Calu3 (cell line): Measurements from ENCODE around the gene OSBP2. TPM values are rescaled to one million over a fixed set of nuclear protein-coding genes. Genes with fewer than 3 reads are reported as not detected.

Experiments
- BruUV-seq: library from RNA; stranded (reverse); fragments of 400-500 nt; replicated peaks from 2 replicates; lab custom pipeline; 2021; lab: Mats Ljungman, UMichigan
- CTCF ChIA-PET: fragments of 300-600 bp; sonication (Branson Sonifier 250); formaldehyde crosslinking; loops from one replicate; lab custom pipeline; 2022; ENCODE audit warnings: antibody characterized with exemption; lab: Charles Lee
- DNase-seq: peaks from one replicate; pipeline ENCODE4 v3.0.0; 2022
- H3K27ac Mint-ChIP-seq: one replicate; pipeline ENCODE4 v1.8.0; 2022; ENCODE audit warnings: mixed read lengths; ENCODE audit not compliant: unreplicated experiment
- H3K27me3 Mint-ChIP-seq: one replicate; pipeline ENCODE4 v1.8.0; 2022; ENCODE audit warnings: mixed read lengths; ENCODE audit not compliant: unreplicated experiment
- H3K36me3 Mint-ChIP-seq: one replicate; pipeline ENCODE4 v1.8.0; 2022; ENCODE audit warnings: mild to moderate bottlenecking, moderate library complexity, mixed read lengths; ENCODE audit not compliant: insufficient read depth, unreplicated experiment
- H3K4me1 Mint-ChIP-seq: one replicate; pipeline ENCODE4 v1.8.0; 2022; ENCODE audit warnings: mild to moderate bottlenecking, low read depth, mixed read lengths; ENCODE audit not compliant: unreplicated experiment
- H3K4me3 Mint-ChIP-seq: one replicate; pipeline ENCODE4 v1.8.0; 2022; ENCODE audit warnings: mild to moderate bottlenecking, low read depth, moderate library complexity, mixed read lengths; ENCODE audit not compliant: unreplicated experiment
- H3K9me3 Mint-ChIP-seq: one replicate; pipeline ENCODE4 v1.8.0; 2022; ENCODE audit warnings: low read depth, mixed read lengths; ENCODE audit not compliant: unreplicated experiment
- intact Hi-C: fragments of 100-400 bp; cut with micrococcal nuclease; formaldehyde crosslinking; loops from one replicate; pipeline ENCODE4 v1.10.0; 2022; ENCODE audit not compliant: unreplicated experiment
- total RNA-seq: library from RNA; stranded (reverse); gene quantifications from 2 replicates; pipeline ENCODE4 v1.2.3, GENCODE V29; 2022
- TF ChIP-seq, protein P1 (sequence below): fragments of 200-600 bp; IDR thresholded peaks from one replicate; pipeline ENCODE4 v1.8.0; 2022; ENCODE audit warnings: antibody characterized with exemption; ENCODE audit not compliant: unreplicated experiment

The OSBP2 gene
- total RNA-seq, 1 experiment from 2014 or later = 5.2 TPM

DNA sequence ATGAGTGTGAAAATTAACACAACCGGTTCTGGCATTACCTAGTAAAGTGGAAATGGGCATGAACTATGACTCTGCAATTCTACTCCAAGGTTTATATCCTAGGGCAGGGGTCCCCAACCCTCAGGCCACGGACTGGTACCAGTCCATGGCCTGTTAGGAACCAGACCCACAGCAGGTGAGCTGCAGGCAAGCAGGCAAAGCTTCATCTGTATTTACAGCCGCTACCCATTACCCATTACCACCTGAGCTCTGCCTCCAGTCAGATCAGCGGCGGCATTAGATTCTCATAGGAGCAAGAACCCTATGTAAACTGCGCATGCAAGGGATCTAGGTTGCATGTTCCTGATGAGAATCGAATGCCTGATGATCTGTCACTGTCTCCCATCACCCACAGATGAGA is 224.1 kb downstream of the OSBP2 start:
- Mint-ChIP-seq H3K4me1 (no peaks in the 10 kb centered on the region), H3K27me3 (no peaks in the 10 kb centered on the region), H3K36me3 (peaks cover 9% of the 10 kb centered on the region), H3K9me3 (no peaks in the 10 kb centered on the region), H3K4me3 (no peak overlapping the region), H3K27ac (no peak overlapping the region)
- CTCF ChIA-PET = interaction anchor here (4.1 kb wide), 1 partner anchor 155 kb away, joined by 21 read pairs; no protein-coding TSS in a partner anchor
- no peak for DNase-seq
- BruUV-seq = no TSS peak
- TF ChIP-seq, protein P1, sequence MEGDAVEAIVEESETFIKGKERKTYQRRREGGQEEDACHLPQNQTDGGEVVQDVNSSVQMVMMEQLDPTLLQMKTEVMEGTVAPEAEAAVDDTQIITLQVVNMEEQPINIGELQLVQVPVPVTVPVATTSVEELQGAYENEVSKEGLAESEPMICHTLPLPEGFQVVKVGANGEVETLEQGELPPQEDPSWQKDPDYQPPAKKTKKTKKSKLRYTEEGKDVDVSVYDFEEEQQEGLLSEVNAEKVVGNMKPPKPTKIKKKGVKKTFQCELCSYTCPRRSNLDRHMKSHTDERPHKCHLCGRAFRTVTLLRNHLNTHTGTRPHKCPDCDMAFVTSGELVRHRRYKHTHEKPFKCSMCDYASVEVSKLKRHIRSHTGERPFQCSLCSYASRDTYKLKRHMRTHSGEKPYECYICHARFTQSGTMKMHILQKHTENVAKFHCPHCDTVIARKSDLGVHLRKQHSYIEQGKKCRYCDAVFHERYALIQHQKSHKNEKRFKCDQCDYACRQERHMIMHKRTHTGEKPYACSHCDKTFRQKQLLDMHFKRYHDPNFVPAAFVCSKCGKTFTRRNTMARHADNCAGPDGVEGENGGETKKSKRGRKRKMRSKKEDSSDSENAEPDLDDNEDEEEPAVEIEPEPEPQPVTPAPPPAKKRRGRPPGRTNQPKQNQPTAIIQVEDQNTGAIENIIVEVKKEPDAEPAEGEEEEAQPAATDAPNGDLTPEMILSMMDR = no peak
- intact Hi-C loops = no loop called here

DNA sequence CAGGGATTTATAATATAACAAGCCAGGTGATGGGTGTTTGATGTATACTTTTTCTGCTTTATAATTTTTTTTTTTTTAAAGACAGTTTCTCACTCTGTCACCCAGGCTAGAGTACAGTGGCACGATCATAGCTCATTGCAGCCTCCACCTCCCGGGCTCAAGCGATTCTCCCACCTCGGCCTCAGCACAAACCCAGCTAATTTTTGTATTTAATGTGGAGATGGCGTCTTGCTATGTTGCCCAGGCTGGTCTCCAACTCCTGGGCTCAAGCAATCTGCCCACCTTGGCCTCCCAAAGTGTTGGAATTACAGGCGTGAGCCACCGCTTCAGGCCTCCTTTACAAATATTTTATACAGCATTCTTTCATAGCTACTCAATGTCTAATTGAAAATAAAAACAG is 225.3 kb downstream of the OSBP2 start:
- CTCF ChIA-PET = interaction anchor here (0.8 to 4.1 kb wide), 2 partner anchors 156 to 159 kb away, joined by 3 to 21 read pairs; no protein-coding TSS in a partner anchor
- DNase-seq = no peak
- Mint-ChIP-seq H3K27ac (no peak overlapping the region), H3K4me1 (no peaks in the 10 kb centered on the region), H3K4me3 (no peak overlapping the region), H3K36me3 (peaks cover 10% of the 10 kb centered on the region), H3K9me3 (no peaks in the 10 kb centered on the region), H3K27me3 (no peaks in the 10 kb centered on the region)
- TF ChIP-seq, protein P1 = no peak
- BruUV-seq = no TSS peak
- intact Hi-C loops = loop anchor here (1.0 kb wide), 1 partner anchor 157 kb away; no protein-coding TSS in a partner anchor

DNA sequence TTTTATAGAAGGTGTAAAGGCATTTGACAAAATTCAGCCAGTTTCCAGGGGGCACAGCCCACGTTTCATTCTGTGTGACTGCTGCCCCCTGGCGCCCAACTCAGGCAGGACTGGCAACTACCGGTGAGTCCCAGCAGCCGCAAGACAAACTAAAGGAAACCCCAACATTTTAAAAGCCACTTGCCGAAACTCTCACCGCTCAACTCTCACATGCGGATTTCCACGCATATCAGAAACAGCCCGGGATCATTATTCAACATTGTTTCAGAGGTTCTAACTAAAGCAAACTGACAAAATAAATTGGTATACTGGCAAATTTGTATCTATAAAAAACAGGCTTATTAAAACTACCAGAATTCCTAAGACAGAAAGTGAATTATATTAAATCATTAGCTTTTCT is 225.7 kb downstream of the OSBP2 start:
- H3K36me3 Mint-ChIP-seq = peaks cover 10% of the 10 kb centered on the region
- no peaks in the 10 kb centered on the region for H3K4me1 Mint-ChIP-seq
- peak; percentile 84 for DNase-seq
- no TSS peak for BruUV-seq
- no peaks in the 10 kb centered on the region for H3K9me3 Mint-ChIP-seq
- no peak overlapping the region for H3K27ac Mint-ChIP-seq
- no peak overlapping the region for H3K4me3 Mint-ChIP-seq
- TF ChIP-seq, protein P1 = peak; percentile 90
- intact Hi-C loops = loop anchor here (1.0 kb wide), 1 partner anchor 157 kb away; no protein-coding TSS in a partner anchor
- no peaks in the 10 kb centered on the region for H3K27me3 Mint-ChIP-seq
- CTCF ChIA-PET = interaction anchor here (4.1 kb wide), 1 partner anchor 157 kb away, joined by 21 read pairs; no protein-coding TSS in a partner anchor

DNA sequence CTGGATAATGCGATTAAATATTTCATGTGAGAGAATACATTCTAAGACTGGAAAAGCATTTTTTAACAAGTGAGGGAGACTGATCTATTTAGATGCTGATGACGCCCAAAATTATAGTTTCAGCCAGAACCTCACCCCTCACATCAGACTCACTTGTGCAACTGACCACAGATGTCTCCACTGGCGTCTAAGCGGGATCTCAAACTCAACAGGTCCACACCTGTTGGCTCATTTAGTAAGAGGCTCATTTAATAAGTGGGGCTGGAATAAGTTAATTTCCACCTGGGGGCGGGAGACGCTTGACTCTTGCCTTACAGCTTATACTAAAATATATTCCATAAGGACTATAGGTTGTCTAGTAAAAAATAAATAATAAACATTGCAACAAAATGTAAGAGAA is 226.4 kb downstream of the OSBP2 start:
- Mint-ChIP-seq H3K4me1 (no peaks in the 10 kb centered on the region), H3K9me3 (no peaks in the 10 kb centered on the region), H3K4me3 (peak overlapping the region; percentile 43), H3K36me3 (peaks cover 13% of the 10 kb centered on the region), H3K27ac (no peak overlapping the region), H3K27me3 (no peaks in the 10 kb centered on the region)
- TF ChIP-seq, protein P1 = no peak
- no TSS peak for BruUV-seq
- CTCF ChIA-PET = interaction anchor here (1.0 to 4.1 kb wide), 2 partner anchors 157 to 227 kb away, joined by 6 to 21 read pairs; no protein-coding TSS in a partner anchor
- DNase-seq = no peak
- intact Hi-C loops = no loop called here
